IMR-90 (cell line): Measurements from ENCODE around the gene UXS1. TPM values are rescaled to one million over a fixed set of nuclear protein-coding genes. Genes with fewer than 3 reads are reported as not detected.

ENCODE experiments used
- ATAC-seq: fragments of 200-7000 bp; cut with Tn5 transposase; 2 replicates; pipeline ENCODE4 v1.9.1; 2020; ENCODE audit warnings: low read depth, mild to moderate bottlenecking, moderate library complexity
- BruUV-seq: library from RNA; stranded (reverse); fragments of 400-500 nt; replicated peaks from 2 replicates; lab custom pipeline; 2021; lab: Mats Ljungman, UMichigan
- CTCF ChIA-PET: fragments of 300-600 bp; formaldehyde crosslinking; extraction: SDS; loops from one replicate; lab custom pipeline; 2021; ENCODE audit warnings: antibody characterized with exemption; lab: Yijun Ruan, JAX
- POLR2A ChIA-PET: fragments of 300-600 bp; sonication (Branson Sonifier 250); formaldehyde crosslinking; loops from one replicate; lab custom pipeline; 2022; ENCODE audit warnings: antibody characterized with exemption; ENCODE audit not compliant: unreplicated experiment; lab: Charles Lee
- DNase-seq: peaks from one replicate; pipeline ENCODE4 v3.0.0; 2013
- H2AFZ ChIP-seq: replicated peaks from 2 replicates; pipeline ENCODE3; 2013; ENCODE audit warnings: low read length, mild to moderate bottlenecking; ENCODE audit not compliant: poor library complexity
- H2AK5ac ChIP-seq: 2 replicates; pipeline ENCODE4 v1.6.1; 2013; ENCODE audit warnings: low read depth, low read length, inconsistent platforms
- H2AK9ac ChIP-seq: replicated peaks from 2 replicates; pipeline ENCODE3; 2013; ENCODE audit warnings: mild to moderate bottlenecking, low read depth, low read length, moderate library complexity; ENCODE audit not compliant: poor library complexity
- H2BK120ac ChIP-seq: 2 replicates; pipeline ENCODE4 v1.6.1; 2013; ENCODE audit warnings: low read depth, low read length, inconsistent platforms
- H2BK15ac ChIP-seq: 3 replicates; pipeline ENCODE4 v1.6.1; 2013; ENCODE audit warnings: low read depth, low read length, inconsistent platforms
- H2BK20ac ChIP-seq: 2 replicates; pipeline ENCODE4 v1.6.1; 2013; ENCODE audit warnings: low read depth, mild to moderate bottlenecking, inconsistent platforms, low read length, moderate library complexity
- H2BK5ac ChIP-seq: 2 replicates; pipeline ENCODE4 v1.6.1; 2013; ENCODE audit warnings: mild to moderate bottlenecking, low read depth, low read length, inconsistent platforms; ENCODE audit not compliant: poor library complexity, severe bottlenecking
- H3K14ac ChIP-seq: replicated peaks from 2 replicates; pipeline ENCODE4 v1.6.1; 2013; ENCODE audit warnings: low read depth, low read length, inconsistent platforms
- H3K18ac ChIP-seq: 2 replicates; pipeline ENCODE4 v1.6.1; 2013; ENCODE audit warnings: low read depth, low read length, control low read depth
- H3K23ac ChIP-seq: 2 replicates; pipeline ENCODE4 v1.6.1; 2013; ENCODE audit warnings: low read depth, low read length, inconsistent platforms
- H3K27ac ChIP-seq: 2 replicates; pipeline ENCODE4 v1.5.1; 2013; ENCODE audit warnings: mild to moderate bottlenecking, control low read depth, low read length; ENCODE audit not compliant: insufficient read depth
- H3K27me3 ChIP-seq: 2 replicates; pipeline ENCODE4 v1.6.1; 2013; ENCODE audit warnings: low read length; ENCODE audit not compliant: control insufficient read depth, insufficient read depth
- H3K36me3 ChIP-seq: 2 replicates; pipeline ENCODE4 v1.6.1; 2013; ENCODE audit warnings: low read length, mixed read lengths; ENCODE audit not compliant: control insufficient read depth, insufficient read depth
- H3K4ac ChIP-seq: 2 replicates; pipeline ENCODE4 v1.6.1; 2013; ENCODE audit warnings: low read depth, low read length, inconsistent platforms
- H3K4me1 ChIP-seq: 2 replicates; pipeline ENCODE4 v1.6.1; 2013; ENCODE audit warnings: low read length, mixed read lengths; ENCODE audit not compliant: control insufficient read depth, insufficient read depth
- H3K4me2 ChIP-seq: 2 replicates; pipeline ENCODE4 v1.6.1; 2013; ENCODE audit warnings: low read depth, mild to moderate bottlenecking, control low read depth, low read length, moderate library complexity
- H3K4me3 ChIP-seq: 2 replicates; pipeline ENCODE4 v1.5.1; 2013; ENCODE audit warnings: low read depth, mild to moderate bottlenecking, control low read depth, low read length, moderate library complexity; ENCODE audit not compliant: insufficient read depth
- H3K56ac ChIP-seq: 2 replicates; pipeline ENCODE4 v1.6.1; 2013; ENCODE audit warnings: low read length, inconsistent platforms; ENCODE audit not compliant: insufficient read depth; ENCODE audit errors: extremely low read depth
- H3K79me1 ChIP-seq, 2 experiments: 2 replicates each; pipeline ENCODE4 v1.6.1; 2013; ENCODE audit warnings: low read length in 2 of 2, inconsistent platforms in 1 of 2, low read depth in 1 of 2
- H3K9ac ChIP-seq: 2 replicates; pipeline ENCODE4 v1.6.1; 2013; ENCODE audit warnings: low read depth, low read length, control low read depth
- H3K9me1 ChIP-seq: 2 replicates; pipeline ENCODE4 v1.6.1; 2013; ENCODE audit warnings: low read length, inconsistent platforms; ENCODE audit not compliant: insufficient read depth
- H3K9me3 ChIP-seq: 2 replicates; pipeline ENCODE4 v1.6.1; 2013; ENCODE audit warnings: low read length; ENCODE audit not compliant: control insufficient read depth, insufficient read depth
- H4K20me1 ChIP-seq: 2 replicates; pipeline ENCODE4 v1.6.1; 2013; ENCODE audit warnings: low read length, inconsistent platforms; ENCODE audit not compliant: insufficient read depth
- H4K5ac ChIP-seq: 2 replicates; pipeline ENCODE4 v1.6.1; 2013; ENCODE audit warnings: mild to moderate bottlenecking, low read depth, low read length, control low read depth
- H4K8ac ChIP-seq, 2 experiments: 2 replicates each; pipeline ENCODE4 v1.6.1; 2013; ENCODE audit warnings: low read depth in 2 of 2, low read length in 2 of 2, control low read depth in 1 of 2, inconsistent platforms in 1 of 2
- H4K91ac ChIP-seq: 2 replicates; pipeline ENCODE4 v1.6.1; 2013; ENCODE audit warnings: low read depth, low read length, inconsistent platforms; ENCODE audit not compliant: insufficient read depth
- BHLHE40 ChIP-seq: fragments of 150-350 bp; IDR thresholded peaks from 2 replicates; pipeline ENCODE4 v1.6.1; 2016; ENCODE audit warnings: mild to moderate bottlenecking, low read depth, low read length
- CEBPB ChIP-seq: IDR thresholded peaks from 2 replicates; pipeline ENCODE4 v1.6.1; 2012; ENCODE audit warnings: low read depth, low read length, improper control_type of control experiment
- CHD1 ChIP-seq: IDR thresholded peaks from 2 replicates; pipeline ENCODE4 v1.6.1; 2012; ENCODE audit warnings: low read depth, low read length, improper control_type of control experiment
- CTCF ChIP-seq: conservative IDR thresholded peaks from 2 replicates; pipeline ENCODE4 v1.5.1; 2012; ENCODE audit warnings: mild to moderate bottlenecking, low read depth, low read length, improper control_type of control experiment
- FOS ChIP-seq: fragments of 150-350 bp; IDR thresholded peaks from 2 replicates; pipeline ENCODE4 v1.6.1; 2016; ENCODE audit warnings: low read depth, low read length
- MAFK ChIP-seq: IDR thresholded peaks from 2 replicates; pipeline ENCODE4 v1.6.1; 2012; ENCODE audit warnings: low read depth, low read length, improper control_type of control experiment
- MAZ ChIP-seq: IDR thresholded peaks from 2 replicates; pipeline ENCODE4 v1.6.1; 2012; ENCODE audit warnings: low read depth, mild to moderate bottlenecking, low read length, improper control_type of control experiment, moderate library complexity, borderline replicate concordance
- MXI1 ChIP-seq: IDR thresholded peaks from 2 replicates; pipeline ENCODE4 v1.6.1; 2012; ENCODE audit warnings: low read depth, mild to moderate bottlenecking, low read length, moderate library complexity, borderline replicate concordance
- NFE2L2 ChIP-seq: fragments of 150-350 bp; IDR thresholded peaks from 2 replicates; pipeline ENCODE4 v1.6.1; 2016; ENCODE audit warnings: low read depth, mild to moderate bottlenecking, low read length
- POLR2A ChIP-seq: IDR thresholded peaks from 2 replicates; pipeline ENCODE4 v1.6.1; 2012; ENCODE audit warnings: mild to moderate bottlenecking, low read depth, low read length
- RAD21 ChIP-seq: IDR thresholded peaks from 2 replicates; pipeline ENCODE4 v1.6.1; 2012; ENCODE audit warnings: low read length, improper control_type of control experiment
- RCOR1 ChIP-seq: IDR thresholded peaks from 2 replicates; pipeline ENCODE4 v1.6.1; 2012; ENCODE audit warnings: mild to moderate bottlenecking, low read length, improper control_type of control experiment; ENCODE audit not compliant: insufficient replicate concordance
- RFX5 ChIP-seq: IDR thresholded peaks from 2 replicates; pipeline ENCODE4 v1.8.0; 2012; ENCODE audit warnings: low read depth, mild to moderate bottlenecking, low read length, moderate library complexity
- SMC3 ChIP-seq: fragments of 150-350 bp; IDR thresholded peaks from 2 replicates; pipeline ENCODE4 v1.6.1; 2016; ENCODE audit warnings: low read depth, mild to moderate bottlenecking, antibody characterized with exemption, low read length, moderate library complexity
- WGBS, 2 experiments: methylation state at CpG; one replicate each; pipeline versions ENCODE4 v1.1.5 to v1.1.7; 2013; ENCODE audit warnings: missing lambda C conversion rate in 2 of 2; ENCODE audit not compliant: insufficient read length in 1 of 2; ENCODE audit errors: extremely low coverage in 2 of 2; 5-methylcytosine and 5-hydroxymethylcytosine counted together
- dilution Hi-C: fragments of 300-500 bp; cut with HindIII; formaldehyde crosslinking; loops from one replicate; pipeline ENCODE4 v1.14.3; 2018; ENCODE audit warnings: low sequenced_read_pairs; ENCODE audit not compliant: unreplicated experiment
- in situ Hi-C: fragments of 300-500 bp; cut with MboI; formaldehyde crosslinking; loops from 3 replicates; pipeline ENCODE4 v1.14.3; 2019; ENCODE audit warnings: low sequenced_read_pairs, inconsistent platforms, mixed read lengths
- intact Hi-C: fragments of 100-400 bp; cut with micrococcal nuclease; formaldehyde crosslinking; loops from 2 replicates; pipeline ENCODE4 v1.10.0; 2022
- polyA plus RNA-seq, 3 experiments: library from polyadenylated mRNA; depleted of rRNA; stranded (reverse); fragments of >200 nt; gene quantifications; 2 replicates each; pipeline ENCODE4 v1.2.3, GENCODE V29; 2012; ENCODE audit warnings: low replicate concordance in 1 of 3
- total RNA-seq: library from RNA; depleted of rRNA; stranded (reverse); fragments of >200 nt; gene quantifications from 2 replicates; pipeline ENCODE4 v1.2.3, GENCODE V29; 2012
- TF ChIP-seq, protein P1 (sequence below): fragments of 150-350 bp; IDR thresholded peaks from 2 replicates; pipeline ENCODE4 v1.6.1; 2017; ENCODE audit warnings: mild to moderate bottlenecking, antibody characterized with exemption, low read length, low read depth
- TF ChIP-seq, protein P2 (sequence below): fragments of 150-350 bp; IDR thresholded peaks from 2 replicates; pipeline ENCODE4 v1.6.1; 2016; ENCODE audit warnings: low read depth, mild to moderate bottlenecking, low read length, moderate library complexity, borderline replicate concordance

UXS1 gene
- total and polyA plus RNA-seq, 2 of the 4 experiments (the other 2 are of a cell fraction), result 33.7 to 54.3 TPM

DNA sequence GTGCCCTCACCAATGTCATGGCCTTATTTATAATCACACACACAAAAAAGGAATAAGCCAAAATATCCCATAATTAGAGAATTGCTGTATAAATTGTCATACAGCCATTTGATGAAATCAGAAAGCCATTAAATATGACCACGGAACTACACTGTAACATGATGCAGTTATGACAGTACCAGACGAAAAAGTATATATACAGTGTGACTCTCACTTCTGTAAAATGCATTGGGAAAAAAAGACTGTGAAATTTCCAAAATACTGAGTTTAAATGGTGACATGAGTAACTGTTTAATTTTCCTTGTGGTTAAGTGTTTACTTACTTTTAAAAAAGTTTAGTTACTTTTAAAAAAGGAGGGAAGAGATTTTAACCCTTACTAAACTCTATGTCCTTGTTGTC lies 25.4 kb downstream of the UXS1 start:
- WGBS, 2 experiments, result no CpG with 5 or more reads among the region's 2 CpGs

More for the DNA sequence above, 25.4 kb downstream of the UXS1 start:
- DNase-seq (no peak), ATAC-seq (peak; percentile 38)
- Histone ChIP-seq H2AK9ac (no peak overlapping the region), H3K56ac (no peak overlapping the region), H3K4me2 (no peak overlapping the region), H4K91ac (no peak overlapping the region), H3K27ac (no peak overlapping the region), H3K79me1 (peaks cover 6 to 23% of the 10 kb centered on the region in 2 experiments; a peak in 3 of 4 replicates), H2BK5ac (no peak overlapping the region), H3K27me3 (no peaks in the 10 kb centered on the region), H3K4me1 (no peaks in the 10 kb centered on the region), H3K14ac (no peak overlapping the region), H3K36me3 (no peaks in the 10 kb centered on the region), H4K20me1 (peaks cover 19% of the 10 kb centered on the region), H3K9me3 (no peaks in the 10 kb centered on the region), H4K5ac (no peak overlapping the region), H2AFZ (no peak overlapping the region), H3K4ac (no peak overlapping the region), H3K18ac (no peak overlapping the region), H3K23ac (no peak overlapping the region), H2AK5ac (no peak overlapping the region), H2BK120ac (no peak overlapping the region), H4K8ac (no peak overlapping the region), H2BK15ac (no peak overlapping the region), H3K4me3 (no peak overlapping the region), H3K9ac (no peak overlapping the region), H2BK20ac (no peak overlapping the region), H3K9me1 (peaks cover 4% of the 10 kb centered on the region; the same call in 1 of the 2 replicates)
- POLR2A ChIA-PET, result no interaction called here
- in situ Hi-C loops (no loop called here), dilution Hi-C loops (no loop called here), intact Hi-C loops (no loop called here)
- CTCF ChIA-PET, result no interaction called here
- TF ChIP-seq BHLHE40, result no peak
- no peak for TF ChIP-seq MAFK
- TF ChIP-seq, protein P1, sequence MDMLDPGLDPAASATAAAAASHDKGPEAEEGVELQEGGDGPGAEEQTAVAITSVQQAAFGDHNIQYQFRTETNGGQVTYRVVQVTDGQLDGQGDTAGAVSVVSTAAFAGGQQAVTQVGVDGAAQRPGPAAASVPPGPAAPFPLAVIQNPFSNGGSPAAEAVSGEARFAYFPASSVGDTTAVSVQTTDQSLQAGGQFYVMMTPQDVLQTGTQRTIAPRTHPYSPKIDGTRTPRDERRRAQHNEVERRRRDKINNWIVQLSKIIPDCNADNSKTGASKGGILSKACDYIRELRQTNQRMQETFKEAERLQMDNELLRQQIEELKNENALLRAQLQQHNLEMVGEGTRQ, result no peak
- no peak for TF ChIP-seq NFE2L2
- TF ChIP-seq FOS, result no peak
- TF ChIP-seq CHD1, result no peak
- no peak for TF ChIP-seq MAZ
- TF ChIP-seq RCOR1, result no peak
- TF ChIP-seq RFX5, result no peak
- TF ChIP-seq POLR2A, result no peak
- no peak for TF ChIP-seq MXI1
- no peak for TF ChIP-seq SMC3
- no peak for TF ChIP-seq RAD21
- no peak for TF ChIP-seq CTCF
- no peak for TF ChIP-seq CEBPB
- TF ChIP-seq, protein P2, sequence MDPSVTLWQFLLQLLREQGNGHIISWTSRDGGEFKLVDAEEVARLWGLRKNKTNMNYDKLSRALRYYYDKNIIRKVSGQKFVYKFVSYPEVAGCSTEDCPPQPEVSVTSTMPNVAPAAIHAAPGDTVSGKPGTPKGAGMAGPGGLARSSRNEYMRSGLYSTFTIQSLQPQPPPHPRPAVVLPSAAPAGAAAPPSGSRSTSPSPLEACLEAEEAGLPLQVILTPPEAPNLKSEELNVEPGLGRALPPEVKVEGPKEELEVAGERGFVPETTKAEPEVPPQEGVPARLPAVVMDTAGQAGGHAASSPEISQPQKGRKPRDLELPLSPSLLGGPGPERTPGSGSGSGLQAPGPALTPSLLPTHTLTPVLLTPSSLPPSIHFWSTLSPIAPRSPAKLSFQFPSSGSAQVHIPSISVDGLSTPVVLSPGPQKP, result no peak
- no TSS peak for BruUV-seq
